ENCODE results near the gene DCAF17.

Gene DCAF17

GRCh38 chr2:171533331-171533730 is 99.3 kb downstream of the DCAF17 start:
- no peak overlapping the region for H3K4me3 ChIP-seq (ENCODE audit: low read depth in 1 of 5, low read length in 5 of 5)
- H3K27ac ChIP-seq (ENCODE audit: low read depth, low read length): no peak overlapping the region
- H3K36me3 ChIP-seq (ENCODE audit: control insufficient read depth in 5 of 5, insufficient read depth in 5 of 5, low read length in 5 of 5): peaks cover 0 to 4% (median 0%) of the 10 kb centered on the region in 5 donors
- no peaks in the 10 kb centered on the region for H3K9me3 ChIP-seq (ENCODE audit: control insufficient read depth in 5 of 5, low read length in 5 of 5)
- H3K9ac ChIP-seq (ENCODE audit: low read length in 5 of 5): no peak overlapping the region
- peaks cover 2 to 42% (median 21%) of the 10 kb centered on the region in 5 donors for H3K4me1 ChIP-seq (ENCODE audit: control insufficient read depth in 5 of 5, insufficient read depth in 5 of 5, low read length in 5 of 5)
- no peaks in the 10 kb centered on the region for H3K27me3 ChIP-seq (ENCODE audit: control insufficient read depth in 5 of 5, insufficient read depth in 4 of 5, low read length in 5 of 5)
